ENCODE results near the gene SCFD2. TPM values are rescaled to one million over a fixed set of nuclear protein-coding genes. Genes with fewer than 3 reads are reported as not detected.

The SCFD2 gene
- polyA plus RNA-seq, 3 donors = 5.4 to 9.4 (median 6.7) TPM

GRCh38 chr4:52883183-52883621 lies 482.7 kb downstream of the SCFD2 start:
- peaks cover 4 to 13% of the 10 kb centered on the region in 2 donors for H3K36me3 Mint-ChIP-seq
- peaks cover 0 to 2% (median 0%) of the 10 kb centered on the region in 3 donors for H3K27me3 Mint-ChIP-seq (ENCODE audit: low read depth in 3 of 3)

GRCh38 chr4:52880994-52881393 lies 484.9 kb downstream of the SCFD2 start:
- Mint-ChIP-seq H3K27ac (no peak overlapping the region), H3K9me3 (peaks cover 0 to 4% (median under 1%) of the 10 kb centered on the region in 7 donors), H3K4me1 (peaks cover 8% of the 10 kb centered on the region), H3K27me3 (ENCODE audit: low read depth in 3 of 3) (peaks cover 0 to 2% (median 0%) of the 10 kb centered on the region in 3 donors), H3K4me3 (no peak overlapping the region), H3K36me3 (peaks cover 4 to 19% of the 10 kb centered on the region in 2 donors)
- no peak overlapping the region for H3K4me3 ChIP-seq (replicated peaks in 1 of 3; ENCODE audit: low read depth in 2 of 3, low read length in 3 of 3)
- intact Hi-C loops (cut with micrococcal nuclease) = no loop called here
- no peaks in the 10 kb centered on the region for H3K4me1 ChIP-seq (ENCODE audit: control insufficient read depth in 1 of 2, insufficient read depth in 2 of 2, low read length in 2 of 2)
- no peak overlapping the region for H2AFZ ChIP-seq (ENCODE audit: insufficient read depth, low read depth, low read length, poor library complexity, severe bottlenecking)
- H3K9ac ChIP-seq (ENCODE audit: insufficient read depth, low read length, poor library complexity, severe bottlenecking) = no peak overlapping the region
- H3K36me3 ChIP-seq (replicated peaks in 1 of 2; ENCODE audit: control insufficient read depth in 1 of 2, insufficient read depth in 2 of 2, low read length in 2 of 2) = no peaks in the 10 kb centered on the region
- H3K4me2 ChIP-seq (replicated peaks; ENCODE audit: extremely low read depth, low read length, poor library complexity, severe bottlenecking) = no peak overlapping the region
- no peak overlapping the region for H3K27ac ChIP-seq (ENCODE audit: low read depth in 1 of 2, low read length in 2 of 2)
- H3K79me2 ChIP-seq (ENCODE audit: insufficient read depth, low read length) = no peaks in the 10 kb centered on the region
- H3K27me3 ChIP-seq (ENCODE audit: control insufficient read depth in 2 of 2, insufficient read depth in 2 of 2, low read length in 2 of 2) = no peaks in the 10 kb centered on the region
- no peaks in the 10 kb centered on the region for H4K20me1 ChIP-seq (ENCODE audit: insufficient read depth, low read length)
- no peak for TF ChIP-seq CTCF (IDR thresholded peaks at IDR 0.05)
- no CpG with 5 or more reads among the region's 1 CpG for WGBS (ENCODE audit: insufficient coverage)
- H3K9me3 ChIP-seq (replicated peaks in 1 of 2; ENCODE audit: control insufficient read depth in 1 of 2, insufficient read depth in 1 of 2, low read length in 2 of 2) = peaks cover 0 to under 1% of the 10 kb centered on the region in 2 donors
- no peak for DNase-seq

More at GRCh38 chr4:52883183-52883621, 482.7 kb downstream of the SCFD2 start:
- no peak overlapping the region for H3K9ac ChIP-seq (ENCODE audit: insufficient read depth, low read length, poor library complexity, severe bottlenecking)
- no peak overlapping the region for H3K27ac Mint-ChIP-seq
- TF ChIP-seq CTCF (IDR thresholded peaks at IDR 0.05) = no peak
- no peak overlapping the region for H3K4me3 ChIP-seq (replicated peaks in 1 of 3; ENCODE audit: low read depth in 2 of 3, low read length in 3 of 3)
- H3K27me3 ChIP-seq (ENCODE audit: control insufficient read depth in 2 of 2, insufficient read depth in 2 of 2, low read length in 2 of 2) = no peaks in the 10 kb centered on the region
- no peak overlapping the region for H3K4me3 Mint-ChIP-seq
- H4K20me1 ChIP-seq (ENCODE audit: insufficient read depth, low read length) = no peaks in the 10 kb centered on the region
- H3K4me1 Mint-ChIP-seq = peaks cover 2% of the 10 kb centered on the region
- no peaks in the 10 kb centered on the region for H3K4me1 ChIP-seq (ENCODE audit: control insufficient read depth in 1 of 2, insufficient read depth in 2 of 2, low read length in 2 of 2)
- no peaks in the 10 kb centered on the region for H3K36me3 ChIP-seq (replicated peaks in 1 of 2; ENCODE audit: control insufficient read depth in 1 of 2, insufficient read depth in 2 of 2, low read length in 2 of 2)
- no peak overlapping the region for H2AFZ ChIP-seq (ENCODE audit: insufficient read depth, low read depth, low read length, poor library complexity, severe bottlenecking)
- peaks cover 0 to 10% of the 10 kb centered on the region in 2 donors for H3K9me3 ChIP-seq (replicated peaks in 1 of 2; ENCODE audit: control insufficient read depth in 1 of 2, insufficient read depth in 1 of 2, low read length in 2 of 2)
- DNase-seq = no peak
- 100% methylated on average over 1 of the region's 4 CpGs for WGBS (ENCODE audit: insufficient coverage)
- intact Hi-C loops (cut with micrococcal nuclease) = no loop called here
- H3K27ac ChIP-seq (ENCODE audit: low read depth in 1 of 2, low read length in 2 of 2) = no peak overlapping the region
- peaks cover 0 to 9% (median 7%) of the 10 kb centered on the region in 7 donors for H3K9me3 Mint-ChIP-seq
- no peak overlapping the region for H3K4me2 ChIP-seq (replicated peaks; ENCODE audit: extremely low read depth, low read length, poor library complexity, severe bottlenecking)
- no peaks in the 10 kb centered on the region for H3K79me2 ChIP-seq (ENCODE audit: insufficient read depth, low read length)
